ENCODE results near the gene DUS2.

DNA sequence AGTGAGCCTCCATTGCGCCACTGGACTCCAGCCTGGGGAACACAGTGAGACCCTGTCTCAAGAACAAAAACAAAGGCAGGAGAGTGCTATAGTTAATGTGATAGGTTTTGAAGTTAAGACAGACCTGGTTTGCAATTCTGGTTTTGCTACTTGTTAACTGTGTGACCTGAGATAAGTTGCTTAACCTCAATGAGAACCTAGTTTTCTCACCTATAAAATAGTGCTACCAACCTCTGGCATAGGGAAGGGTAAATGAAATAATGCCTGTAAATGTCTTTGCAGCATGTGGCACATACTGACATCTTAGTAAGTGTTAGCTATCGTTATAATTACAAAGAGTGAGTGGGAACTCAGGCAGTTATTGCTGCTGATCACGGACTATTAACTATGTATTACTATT, 32.3 kb downstream of the DUS2 start:
- TF ChIP-seq, protein P1, sequence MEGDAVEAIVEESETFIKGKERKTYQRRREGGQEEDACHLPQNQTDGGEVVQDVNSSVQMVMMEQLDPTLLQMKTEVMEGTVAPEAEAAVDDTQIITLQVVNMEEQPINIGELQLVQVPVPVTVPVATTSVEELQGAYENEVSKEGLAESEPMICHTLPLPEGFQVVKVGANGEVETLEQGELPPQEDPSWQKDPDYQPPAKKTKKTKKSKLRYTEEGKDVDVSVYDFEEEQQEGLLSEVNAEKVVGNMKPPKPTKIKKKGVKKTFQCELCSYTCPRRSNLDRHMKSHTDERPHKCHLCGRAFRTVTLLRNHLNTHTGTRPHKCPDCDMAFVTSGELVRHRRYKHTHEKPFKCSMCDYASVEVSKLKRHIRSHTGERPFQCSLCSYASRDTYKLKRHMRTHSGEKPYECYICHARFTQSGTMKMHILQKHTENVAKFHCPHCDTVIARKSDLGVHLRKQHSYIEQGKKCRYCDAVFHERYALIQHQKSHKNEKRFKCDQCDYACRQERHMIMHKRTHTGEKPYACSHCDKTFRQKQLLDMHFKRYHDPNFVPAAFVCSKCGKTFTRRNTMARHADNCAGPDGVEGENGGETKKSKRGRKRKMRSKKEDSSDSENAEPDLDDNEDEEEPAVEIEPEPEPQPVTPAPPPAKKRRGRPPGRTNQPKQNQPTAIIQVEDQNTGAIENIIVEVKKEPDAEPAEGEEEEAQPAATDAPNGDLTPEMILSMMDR (IDR thresholded peaks at IDR 0.05): no peak
- TF ChIP-seq POLR2A (IDR thresholded peaks at IDR 0.05) (no peak), EP300 (IDR thresholded peaks at IDR 0.05) (no peak)

Data from ovary (tissue), 3 donors.